Stimulated activated CD8-positive, alpha-beta memory T cell treated with anti-CD3 and anti-CD28 coated beads, Interleukin-2, amount 100 ng/mL, for 1 hour (primary cell): Measurements from ENCODE around the gene GLB1L.
A peak's percentile ranks its signal among the peaks of the same experiment; 100 is the strongest.

ENCODE experiments used
- DNase-seq, 2 donors: peaks; one replicate each; pipeline ENCODE4 v3.0.0-alpha.2; 2020; ENCODE audit warnings: low read depth in 2 of 2

Gene GLB1L

DNA sequence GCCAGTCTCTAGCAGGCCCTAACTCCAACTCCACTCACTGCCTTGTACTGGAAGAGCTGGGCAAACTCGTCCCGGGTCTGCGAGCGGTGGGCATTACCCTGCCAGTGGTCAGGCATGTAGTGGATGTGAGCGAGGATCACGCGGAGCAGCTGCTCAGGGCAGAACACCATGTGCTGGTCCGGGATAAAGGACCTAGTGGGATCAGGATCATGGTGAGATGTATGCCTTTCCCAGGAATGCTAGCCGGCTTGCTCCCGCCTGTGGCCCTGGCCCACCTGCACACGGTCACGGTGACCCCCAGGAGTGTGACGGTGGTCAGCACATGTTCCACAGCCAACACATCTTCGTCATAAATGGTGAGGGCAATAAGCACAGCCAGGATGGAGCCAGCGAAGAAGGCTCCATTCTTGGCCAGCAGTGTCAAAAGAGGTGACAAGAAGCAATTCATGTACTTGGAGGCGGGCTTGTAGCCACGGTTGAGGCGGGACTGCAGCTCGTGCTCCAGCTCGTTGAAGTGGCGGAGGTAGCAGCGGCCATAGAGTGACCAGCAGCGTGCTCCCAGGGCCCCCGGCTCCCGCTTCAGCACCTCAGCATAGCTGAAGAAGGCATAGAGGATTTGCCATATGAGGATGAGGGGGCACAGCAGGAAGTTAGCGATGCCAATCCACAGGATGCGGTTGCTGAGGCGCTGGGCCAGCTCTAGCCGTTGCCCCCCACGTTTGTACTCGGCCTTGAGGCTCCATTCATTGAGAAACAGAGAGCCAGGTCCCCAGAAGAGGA lies 21.2 kb downstream of the GLB1L start:
- no peak for DNase-seq

GRCh38 chr2:219221957-219222518 lies 23.2 kb downstream of the GLB1L start:
- no peak for DNase-seq

DNA sequence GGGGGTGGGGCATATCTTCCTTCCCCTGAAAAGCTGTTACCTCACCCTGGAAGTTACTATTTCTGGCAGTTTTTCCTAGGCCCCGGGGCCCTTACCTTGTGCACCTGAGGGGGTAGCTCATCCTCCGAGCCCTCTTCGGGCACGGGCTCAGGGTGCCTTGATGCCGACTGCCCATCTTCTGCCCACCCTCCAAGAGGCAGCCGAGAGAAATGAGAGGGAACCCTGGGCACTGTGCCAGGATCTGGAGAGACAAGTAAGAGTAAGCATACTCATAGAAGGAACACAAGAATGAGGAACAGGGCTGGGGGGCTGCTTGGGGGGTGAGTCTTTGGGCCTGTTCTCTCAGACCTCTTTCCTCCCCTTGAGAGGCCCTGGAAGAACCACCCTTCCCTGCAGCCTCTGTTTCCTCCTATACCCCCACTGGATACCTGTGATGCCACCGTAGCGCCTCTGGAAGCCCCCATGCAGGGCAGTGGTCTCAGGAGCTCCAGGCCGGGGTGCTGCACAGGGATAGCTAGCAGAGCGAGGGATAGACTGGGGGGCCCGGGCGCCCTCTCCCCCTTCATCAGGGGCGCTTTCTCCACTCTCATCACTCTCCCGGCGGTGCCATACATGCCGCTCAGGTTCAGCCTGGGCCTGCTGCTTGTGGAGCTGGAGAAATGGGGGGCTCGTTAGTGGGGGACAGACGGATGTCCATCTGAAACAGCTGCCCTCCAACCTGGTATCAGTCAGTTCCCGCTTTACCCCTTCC lies 24.4 kb downstream of the GLB1L start:
- DNase-seq = no peak

- DNase-seq = no peak
These were observed 25.3 kb downstream of the GLB1L start for GRCh38 chr2:219219784-219220532.

GRCh38 chr2:219218732-219219701 lies 26.2 kb downstream of the GLB1L start, which contains the start of gene ABCB6:
Gene ABCB6, minus strand, starts transcription at chr2:219218958. Its CDS starts 285 bp downstream, at chr2:219218673.
- peak; percentile 54 to 79 for DNase-seq

- no peak for DNase-seq
These were observed 27.0 kb downstream of the GLB1L start for GRCh38 chr2:219218217-219218731.

GRCh38 chr2:219216535-219216915 lies 28.7 kb downstream of the GLB1L start:
- DNase-seq = no peak

- DNase-seq = no peak
These were observed 29.2 kb downstream of the GLB1L start for GRCh38 chr2:219215871-219216534.

DNA sequence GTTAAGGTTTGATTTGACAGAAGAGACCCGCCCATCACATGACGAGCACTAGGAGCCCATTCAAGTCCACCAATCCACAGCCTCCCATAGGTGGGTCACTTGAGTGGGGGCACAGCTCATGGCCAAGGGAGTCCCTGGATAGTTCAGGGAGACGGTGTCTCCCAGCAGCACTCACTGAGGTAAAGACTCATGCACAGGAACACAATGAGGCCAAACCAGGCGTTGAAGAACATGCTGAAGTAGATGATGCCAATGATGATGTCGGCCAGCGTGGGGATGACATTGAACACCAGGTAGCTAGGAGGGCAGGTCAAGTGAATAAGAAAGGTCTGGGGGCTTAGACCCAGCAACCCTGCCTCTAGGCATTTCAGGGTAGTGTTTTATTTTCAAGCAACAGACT lies 30.5 kb downstream of the GLB1L start:
- DNase-seq = no peak

GRCh38 chr2:219214141-219214540 lies 31.1 kb downstream of the GLB1L start:
- DNase-seq = no peak

- DNase-seq = no peak
These were observed 31.7 kb downstream of the GLB1L start for GRCh38 chr2:219213486-219214071.

GRCh38 chr2:219213026-219213415 lies 32.2 kb downstream of the GLB1L start:
- DNase-seq = no peak

DNA sequence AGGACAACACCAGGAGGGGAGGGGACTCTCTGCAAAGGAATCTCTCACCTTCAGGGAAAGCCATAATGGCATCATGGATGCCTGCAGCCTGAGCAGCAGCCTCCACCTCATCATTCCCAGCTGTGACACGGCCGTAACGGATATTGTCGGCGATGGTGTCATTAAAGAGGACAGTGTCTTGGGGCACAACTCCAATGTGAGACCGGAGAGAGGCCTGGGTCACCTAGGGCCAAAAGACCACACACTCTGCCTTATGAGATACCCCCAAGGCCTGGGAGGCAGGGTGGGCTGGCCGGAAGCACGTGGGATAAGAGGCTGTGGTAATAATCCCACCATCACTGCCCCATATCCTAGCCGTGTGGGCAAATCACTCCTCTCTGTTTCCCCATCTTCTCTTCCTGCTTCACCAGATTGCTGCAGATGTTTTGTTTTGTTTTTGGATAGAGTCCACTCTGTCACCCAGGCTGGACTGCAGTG lies 34.3 kb downstream of the GLB1L start:
- no peak for DNase-seq

DNA sequence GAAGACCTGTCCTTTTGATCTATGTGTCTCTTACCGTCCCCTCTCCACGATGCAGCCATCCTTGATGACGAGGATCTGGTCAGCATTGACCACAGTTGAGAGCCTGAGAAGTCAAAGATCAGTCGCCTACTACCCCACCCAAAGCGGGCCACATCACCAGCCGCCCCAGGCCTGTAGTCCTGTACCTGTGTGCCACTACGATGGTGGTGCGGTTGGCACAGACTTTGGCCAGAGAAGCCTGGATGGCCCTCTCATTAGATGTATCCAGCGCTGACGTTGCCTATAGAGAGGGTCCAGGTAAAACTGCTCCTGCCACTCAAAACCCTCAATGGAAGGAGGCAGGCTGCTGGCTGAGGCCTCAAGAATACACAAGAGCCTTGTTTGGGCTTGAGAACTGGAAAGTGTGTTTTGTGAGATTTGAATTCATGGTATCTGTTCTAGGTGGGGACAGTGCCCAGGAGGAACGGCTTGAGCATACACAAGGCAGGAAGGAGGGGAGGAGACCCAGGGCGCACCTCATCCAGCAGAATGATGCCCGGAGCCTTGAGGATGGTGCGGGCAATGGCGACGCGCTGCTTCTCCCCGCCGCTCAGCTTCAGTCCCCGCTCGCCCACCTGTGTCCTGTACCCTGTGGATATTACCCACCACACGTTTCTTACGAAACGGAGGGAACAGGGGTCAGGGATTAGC lies 34.9 kb downstream of the GLB1L start:
- no peak for DNase-seq

GRCh38 chr2:219209236-219210195 lies 35.7 kb downstream of the GLB1L start:
- DNase-seq = no peak

GRCh38 chr2:219207884-219208740 lies 37.1 kb downstream of the GLB1L start:
- DNase-seq = no peak
